Muscle layer of duodenum (tissue), 2 donors: ENCODE data around the gene C6orf47.

Experiments
- H3K27ac ChIP-seq: one replicate; pipeline ENCODE4 v1.7.0; 2013; ENCODE audit warnings: mild to moderate bottlenecking, low read length
- H3K27me3 ChIP-seq: one replicate; pipeline ENCODE4 v1.7.0; 2013; ENCODE audit warnings: low read depth, mild to moderate bottlenecking, control low read depth, low read length
- H3K36me3 ChIP-seq, 2 donors: one replicate each; pipeline ENCODE4 v1.7.0; 2013; ENCODE audit warnings: low read length in 2 of 2, control low read depth in 1 of 2, mild to moderate bottlenecking in 1 of 2; ENCODE audit not compliant: insufficient read depth in 2 of 2, control insufficient read depth in 1 of 2
- H3K4me1 ChIP-seq, 2 donors: one replicate each; pipeline ENCODE4 v1.7.0; 2013; ENCODE audit warnings: low read length in 2 of 2, mild to moderate bottlenecking in 2 of 2, control low read depth in 1 of 2, moderate library complexity in 1 of 2; ENCODE audit not compliant: insufficient read depth in 2 of 2, control insufficient read depth in 1 of 2
- H3K4me3 ChIP-seq, 2 donors: one replicate each; pipeline ENCODE4 v1.7.0; 2013; ENCODE audit warnings: low read length in 2 of 2, low read depth in 1 of 2, mild to moderate bottlenecking in 1 of 2
- H3K9me3 ChIP-seq, 2 donors: one replicate each; pipeline ENCODE4 v1.7.0; 2013; ENCODE audit warnings: low read length in 2 of 2, control low read depth in 1 of 2, mild to moderate bottlenecking in 1 of 2; ENCODE audit not compliant: control insufficient read depth in 1 of 2
- donor health status: healthy.

C6orf47 gene

GRCh38 chr6:31686483-31686882 is 25.9 kb upstream of the C6orf47 start:
- Histone ChIP-seq H3K27ac (no peak overlapping the region), H3K27me3 (no peaks in the 10 kb centered on the region), H3K4me1 (peaks cover 4% of the 10 kb centered on the region in 2 donors), H3K9me3 (no peaks in the 10 kb centered on the region), H3K4me3 (no peak overlapping the region), H3K36me3 (peaks cover 50 to 70% of the 10 kb centered on the region in 2 donors)

- Histone ChIP-seq H3K9me3 (no peaks in the 10 kb centered on the region), H3K4me3 (peak overlapping the region; percentile 44 to 45), H3K36me3 (peaks cover 27 to 43% of the 10 kb centered on the region in 2 donors), H3K4me1 (peaks cover 0 to 11% of the 10 kb centered on the region in 2 donors), H3K27me3 (no peaks in the 10 kb centered on the region), H3K27ac (no peak overlapping the region)
Measured at GRCh38 chr6:31683591-31683990, 23.0 kb upstream of the C6orf47 start.

DNA sequence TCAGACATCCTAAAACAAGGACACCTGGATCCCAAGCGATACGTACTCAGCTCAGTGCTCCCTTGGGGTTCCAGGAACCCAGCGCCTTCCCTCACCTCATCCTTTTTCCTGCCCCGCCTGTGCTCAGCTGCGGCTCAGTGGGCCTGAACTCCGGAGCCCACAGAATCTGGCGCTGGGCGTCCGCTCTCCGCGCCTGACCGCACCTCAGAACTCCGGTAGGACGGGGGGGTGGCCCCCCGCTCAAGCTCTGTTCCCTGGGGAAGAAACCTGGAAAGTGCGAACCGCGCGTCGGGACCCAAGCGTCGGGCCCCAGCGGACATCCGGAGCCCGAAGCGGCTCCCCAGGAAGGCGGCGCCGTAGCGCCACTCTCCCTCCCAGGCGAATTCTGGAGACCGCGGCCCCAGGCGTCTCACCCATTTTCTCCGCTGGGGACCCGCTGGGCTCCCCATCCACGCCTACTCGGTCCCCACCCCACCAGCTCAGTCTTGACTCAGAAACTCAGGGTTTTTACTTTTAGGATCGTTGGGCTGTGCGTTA is 20.6 kb upstream of the C6orf47 start:
- Histone ChIP-seq H3K27ac (peak overlapping the region; percentile 31), H3K4me1 (peaks cover 0 to 11% of the 10 kb centered on the region in 2 donors), H3K4me3 (peak overlapping the region; percentile 66 to 76)

GRCh38 chr6:31680226-31681134 is 19.9 kb upstream of the C6orf47 start, which contains the start of gene LY6G5C:
LY6G5C (minus strand) TSS chr6:31681067; CDS start chr6:31680373, 694 bp downstream.
- Histone ChIP-seq H3K4me1 (peaks cover 0 to 11% of the 10 kb centered on the region in 2 donors), H3K9me3 (no peaks in the 10 kb centered on the region), H3K27me3 (no peaks in the 10 kb centered on the region), H3K36me3 (peaks cover 5 to 12% of the 10 kb centered on the region in 2 donors), H3K4me3 (peak within 1 kb of the TSS; percentile 66 to 76), H3K27ac (peak within 1 kb of the TSS; percentile 31)

More for the DNA sequence above, 20.6 kb upstream of the C6orf47 start:
- Histone ChIP-seq H3K9me3 (no peaks in the 10 kb centered on the region), H3K36me3 (peaks cover 6 to 19% of the 10 kb centered on the region in 2 donors), H3K27me3 (no peaks in the 10 kb centered on the region)

DNA sequence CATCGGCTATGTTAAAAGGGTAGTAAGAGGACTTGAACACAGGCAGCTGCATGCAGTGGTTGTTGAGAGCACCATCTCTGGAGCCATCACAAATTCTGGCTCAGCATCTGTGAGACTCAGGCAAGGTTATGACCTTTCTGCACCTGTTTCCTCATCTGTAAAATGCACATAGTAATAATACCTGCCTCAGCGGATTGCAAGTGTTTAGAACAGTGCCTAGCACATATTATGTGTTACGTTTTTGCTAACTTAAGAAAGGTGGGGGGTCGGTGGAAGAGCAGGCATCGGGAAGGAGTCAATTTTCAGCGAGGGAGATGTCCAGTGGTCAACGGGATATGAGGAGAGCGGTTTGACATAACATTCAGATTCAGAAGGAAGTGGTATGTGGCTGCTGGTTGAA is 17.4 kb upstream of the C6orf47 start:
- H3K4me3 ChIP-seq: no peak overlapping the region
- peaks cover 0 to 11% of the 10 kb centered on the region in 2 donors for H3K4me1 ChIP-seq
- peaks cover 0 to 5% of the 10 kb centered on the region in 2 donors for H3K36me3 ChIP-seq
- H3K27me3 ChIP-seq: no peaks in the 10 kb centered on the region
- H3K9me3 ChIP-seq: no peaks in the 10 kb centered on the region
- H3K27ac ChIP-seq: no peak overlapping the region

DNA sequence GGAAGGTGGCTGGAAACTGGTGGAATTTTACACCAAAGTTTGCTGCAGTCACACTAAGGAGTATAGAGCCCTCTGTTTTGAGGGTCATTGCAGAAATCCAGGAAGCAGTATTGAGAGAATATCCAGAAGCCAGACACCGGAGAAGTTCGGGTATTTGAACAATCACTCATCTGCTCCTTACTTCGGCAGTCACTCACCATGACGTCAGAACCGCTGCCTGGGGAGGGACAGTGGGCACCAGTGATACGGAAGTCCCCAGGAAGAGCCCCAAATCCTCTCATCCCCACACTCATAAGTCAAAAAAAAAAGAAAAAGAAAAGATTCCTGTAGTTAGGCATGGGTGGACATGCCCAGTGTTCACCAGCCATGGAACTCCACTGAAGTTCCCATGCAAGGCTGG is 16.3 kb upstream of the C6orf47 start:
- no peaks in the 10 kb centered on the region for H3K27me3 ChIP-seq
- peaks cover 0 to 11% of the 10 kb centered on the region in 2 donors for H3K4me1 ChIP-seq
- H3K36me3 ChIP-seq: peaks cover 4 to 16% of the 10 kb centered on the region in 2 donors
- no peak overlapping the region for H3K4me3 ChIP-seq
- no peaks in the 10 kb centered on the region for H3K9me3 ChIP-seq
- no peak overlapping the region for H3K27ac ChIP-seq

DNA sequence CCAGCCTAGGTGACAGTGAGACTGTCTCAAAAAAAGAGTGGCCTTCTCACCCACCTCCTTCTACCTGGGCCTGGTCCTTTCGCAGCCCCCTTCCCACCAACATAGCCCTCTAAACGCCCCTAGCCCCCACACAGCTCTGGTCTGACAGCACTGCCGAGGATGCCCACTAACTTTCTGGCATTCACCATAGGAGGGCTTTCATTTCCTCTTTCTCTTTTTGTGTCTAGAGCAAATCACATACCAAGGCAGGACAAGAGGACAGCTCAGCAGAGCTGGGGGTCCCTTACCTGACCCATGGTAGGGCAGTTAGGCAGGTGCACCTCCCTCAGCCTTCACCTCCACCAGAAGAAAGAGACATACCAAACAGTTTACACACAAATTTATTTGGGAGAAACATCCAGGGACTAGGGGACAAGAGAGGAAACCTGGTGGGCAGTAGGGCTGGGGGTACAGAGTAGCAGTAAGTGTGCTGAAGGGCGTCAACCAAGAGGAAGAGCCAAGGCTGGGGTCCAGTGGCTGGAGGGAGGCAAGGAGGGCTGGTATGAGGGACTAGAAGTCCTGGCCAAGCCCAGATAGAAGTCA is 15.8 kb upstream of the C6orf47 start:
- H3K27me3 ChIP-seq: no peaks in the 10 kb centered on the region
- peaks cover 9 to 21% of the 10 kb centered on the region in 2 donors for H3K36me3 ChIP-seq
- H3K27ac ChIP-seq: no peak overlapping the region
- H3K4me3 ChIP-seq: no peak overlapping the region
- no peaks in the 10 kb centered on the region for H3K9me3 ChIP-seq
- peaks cover 0 to 6% of the 10 kb centered on the region in 2 donors for H3K4me1 ChIP-seq

- no peaks in the 10 kb centered on the region for H3K9me3 ChIP-seq
- H3K27ac ChIP-seq: no peak within 1 kb of the TSS
- H3K27me3 ChIP-seq: no peaks in the 10 kb centered on the region
- H3K4me3 ChIP-seq: no peak within 1 kb of the TSS
- H3K4me1 ChIP-seq: peaks cover 0 to 16% of the 10 kb centered on the region in 2 donors
- H3K36me3 ChIP-seq: peaks cover 48 to 70% of the 10 kb centered on the region in 2 donors
Measured at GRCh38 chr6:31669676-31670075, 9.1 kb upstream of the C6orf47 start, which contains the start of gene LY6G5B. LY6G5B (plus strand) TSS chr6:31669976; CDS start chr6:31670951, 975 bp downstream.

DNA sequence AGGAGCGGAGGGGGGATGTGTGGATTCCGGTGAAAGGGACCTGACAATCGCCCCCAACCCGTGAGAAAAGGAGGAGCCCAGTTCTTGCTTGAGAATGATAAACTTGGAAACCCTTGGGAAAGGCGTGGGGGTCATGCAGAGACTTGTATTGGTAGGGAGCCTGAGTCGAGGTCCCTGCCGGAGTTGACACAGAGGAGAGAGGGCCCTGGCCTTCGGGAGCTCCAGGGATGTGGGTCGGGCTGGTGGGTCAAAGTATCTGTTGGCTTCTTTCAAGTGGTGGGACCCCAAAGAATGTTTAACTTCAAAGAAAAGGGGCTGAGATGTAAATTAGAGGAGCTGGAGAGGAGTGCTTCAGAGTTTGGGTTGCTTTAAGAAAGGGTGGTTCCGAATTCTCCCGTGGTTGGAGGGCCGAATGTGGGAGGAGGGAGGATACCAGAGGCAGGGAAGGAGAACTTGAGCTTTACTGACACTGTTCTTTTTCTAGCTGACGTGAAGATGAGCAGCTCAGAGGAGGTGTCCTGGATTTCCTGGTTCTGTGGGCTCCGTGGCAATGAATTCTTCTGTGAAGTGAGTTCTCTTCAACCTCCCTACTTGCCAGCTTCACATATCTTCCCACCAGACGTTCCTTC is 5.9 kb upstream of the C6orf47 start:
- H3K4me1 ChIP-seq: peaks cover 6 to 38% of the 10 kb centered on the region in 2 donors
- no peaks in the 10 kb centered on the region for H3K9me3 ChIP-seq
- no peaks in the 10 kb centered on the region for H3K27me3 ChIP-seq
- H3K4me3 ChIP-seq: peak overlapping the region; percentile 83 to 94
- peaks cover 45 to 63% of the 10 kb centered on the region in 2 donors for H3K36me3 ChIP-seq
- peak overlapping the region; percentile 90 for H3K27ac ChIP-seq

DNA sequence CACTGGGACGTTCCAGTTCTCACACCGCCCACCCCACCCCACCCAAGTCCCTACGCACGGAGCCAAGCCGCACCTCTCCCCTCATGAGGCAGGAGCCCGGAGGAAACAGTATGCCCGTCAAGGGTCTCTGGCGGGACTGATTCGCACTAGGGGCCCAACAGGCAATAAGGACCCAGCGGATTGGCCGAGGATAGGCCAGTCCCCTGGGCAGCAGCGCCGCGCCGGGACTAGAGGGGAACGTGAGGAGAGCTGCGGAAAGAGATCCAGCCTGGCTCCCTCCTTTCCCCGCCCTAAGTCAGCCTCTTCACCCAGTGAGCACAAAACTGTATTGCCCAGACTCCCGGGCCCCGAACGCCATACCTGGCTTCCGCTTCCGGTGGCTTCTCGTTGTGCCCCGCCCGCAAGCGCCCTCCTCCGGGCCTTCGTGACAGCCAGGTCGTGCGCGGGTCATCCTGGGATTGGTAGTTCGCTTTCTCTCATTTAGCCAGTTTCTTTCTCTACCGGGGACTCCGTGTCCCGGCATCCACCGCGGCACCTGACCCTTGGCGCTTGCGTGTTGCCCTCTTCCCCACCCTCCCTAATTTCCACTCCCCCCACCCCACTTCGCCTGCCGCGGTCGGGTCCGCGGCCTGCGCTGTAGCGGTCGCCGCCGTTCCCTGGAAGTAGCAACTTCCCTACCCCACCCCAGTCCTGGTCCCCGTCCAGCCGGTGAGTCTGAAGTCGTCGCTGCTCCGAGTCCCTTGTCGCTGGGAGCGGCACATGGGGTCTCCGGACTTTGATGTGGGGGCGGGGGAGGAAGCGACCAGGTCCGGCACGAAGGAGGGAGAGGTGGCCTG is 5.1 kb upstream of the C6orf47 start, which contains the start of gene CSNK2B:
Gene CSNK2B (plus strand): TSS at position 580 of the 836 bp plus-strand sequence. CDS start 752 bp downstream, outside the sequence.
- H3K9me3 ChIP-seq: no peaks in the 10 kb centered on the region
- H3K27me3 ChIP-seq: no peaks in the 10 kb centered on the region
- H3K27ac ChIP-seq: peak within 1 kb of the TSS; percentile 98
- peak within 1 kb of the TSS; percentile 83 to 94 for H3K4me3 ChIP-seq
- peaks cover 39 to 56% of the 10 kb centered on the region in 2 donors for H3K36me3 ChIP-seq
- peaks cover 6 to 44% of the 10 kb centered on the region in 2 donors for H3K4me1 ChIP-seq
